GM19193 (cell line): ENCODE measurements around the gene THSD1.

Source experiments
- POLR2A ChIP-seq: IDR thresholded peaks from 4 replicates; pipeline ENCODE4 v1.6.1; 2011; ENCODE audit not compliant: insufficient read depth, insufficient read length; ENCODE audit errors: extremely low read depth

Gene THSD1

GRCh38 chr13:52432456-52432855 is 26.5 kb upstream of the THSD1 start:
- no peak for TF ChIP-seq POLR2A

- TF ChIP-seq POLR2A: no peak
These were observed 22.3 kb upstream of the THSD1 start for GRCh38 chr13:52428295-52428694.

- TF ChIP-seq POLR2A: no peak
These were observed 15.2 kb upstream of the THSD1 start for GRCh38 chr13:52421216-52421615.

- no peak for TF ChIP-seq POLR2A
These were observed 13.1 kb upstream of the THSD1 start for GRCh38 chr13:52419080-52419479.

- TF ChIP-seq POLR2A: no peak
These were observed 9.0 kb upstream of the THSD1 start for GRCh38 chr13:52414963-52415362.

GRCh38 chr13:52414051-52414450 is 8.1 kb upstream of the THSD1 start:
- no peak for TF ChIP-seq POLR2A

- TF ChIP-seq POLR2A: no peak
These were observed 6.2 kb upstream of the THSD1 start for GRCh38 chr13:52412128-52412527.

- TF ChIP-seq POLR2A: no peak
These were observed 5.7 kb upstream of the THSD1 start for GRCh38 chr13:52411629-52412028.

- TF ChIP-seq POLR2A: no peak
These were observed 657 bp upstream of the THSD1 start for GRCh38 chr13:52406629-52407028.

GRCh38 chr13:52405369-52405766 is 604 bp downstream of the THSD1 start:
- no peak for TF ChIP-seq POLR2A

GRCh38 chr13:52399708-52400107 is 6.3 kb downstream of the THSD1 start:
- no peak for TF ChIP-seq POLR2A

GRCh38 chr13:52399046-52399445 is 6.9 kb downstream of the THSD1 start:
- TF ChIP-seq POLR2A: no peak

GRCh38 chr13:52395704-52396103 is 10.3 kb downstream of the THSD1 start:
- TF ChIP-seq POLR2A: no peak

- TF ChIP-seq POLR2A: no peak
These were observed 11.4 kb downstream of the THSD1 start for GRCh38 chr13:52394586-52394985.

- TF ChIP-seq POLR2A: no peak
These were observed 12.2 kb downstream of the THSD1 start for GRCh38 chr13:52393572-52394357.

GRCh38 chr13:52387721-52388120 is 18.3 kb downstream of the THSD1 start:
- no peak for TF ChIP-seq POLR2A

GRCh38 chr13:52385870-52386269 is 20.1 kb downstream of the THSD1 start:
- TF ChIP-seq POLR2A: no peak
